Prostate gland (tissue), 2 donors: ENCODE data around the gene RELT. TPM values are rescaled to one million over a fixed set of nuclear protein-coding genes. Genes with fewer than 3 reads are reported as not detected.

Source experiments
- DNase-seq: peaks from one replicate; pipeline ENCODE4 v3.0.0-alpha.2; 2019; ENCODE audit warnings: low spot score
- H3K27ac ChIP-seq, 2 donors: fragments of 200-600 bp; sonication (generic); 2 replicates each; pipeline ENCODE4 v1.5.1; 2017 to 2019
- H3K27me3 ChIP-seq: fragments of 200-600 bp; sonication (generic); replicated peaks from 2 replicates; pipeline ENCODE4 v1.5.1; 2019; ENCODE audit not compliant: insufficient read depth
- H3K36me3 ChIP-seq, 2 donors: fragments of 200-600 bp; sonication (generic); 1 replicate in 1 of 2; 2 replicates in 1 of 2; pipeline versions ENCODE4 v1.5.1 to v1.8.1; 2017 to 2019
- H3K4me1 ChIP-seq: fragments of 200-600 bp; sonication (generic); replicated peaks from 2 replicates; pipeline ENCODE4 v1.5.1; 2019
- H3K4me3 ChIP-seq, 2 donors: fragments of 200-600 bp; sonication (generic); 2 replicates each; pipeline ENCODE4 v1.5.1; 2017 to 2019
- H3K9me3 ChIP-seq: fragments of 200-600 bp; sonication (generic); 2 replicates; pipeline ENCODE4 v1.5.1; 2017
- POLR2A ChIP-seq: fragments of 450-650 bp; IDR thresholded peaks from one replicate; pipeline ENCODE4 v1.6.1; 2016; ENCODE audit warnings: antibody characterized with exemption, mild to moderate bottlenecking
- POLR2AphosphoS5 ChIP-seq: sonication (generic); formaldehyde crosslinking; IDR thresholded peaks from one replicate; pipeline ENCODE4 v1.6.1; 2017; ENCODE audit warnings: antibody characterized with exemption
- WGBS: methylation state at CpG from one replicate; pipeline ENCODE4 v1.1.5; 2018; 5-methylcytosine and 5-hydroxymethylcytosine counted together
- intact Hi-C: fragments of 100-400 bp; cut with DNase I; formaldehyde crosslinking; loops from one replicate; pipeline ENCODE4 v1.14.2; 2022
- total RNA-seq, 2 donors: library from RNA; depleted of rRNA; stranded (reverse); fragments of >200 nt; gene quantifications; one replicate each; pipeline ENCODE4 v1.1.0, GENCODE V29; 2016
- TF ChIP-seq, protein P1 (sequence below), 4 experiments: fragments of 200-600 bp in 2 of 4; fragments of 450-650 bp in 2 of 4; sonication (generic) in 2 of 4; IDR thresholded peaks; 1 replicate in 3 of 4; 2 replicates in 1 of 4; pipeline ENCODE4 v1.5.1; 2016 to 2019; ENCODE audit warnings: antibody characterized with exemption in 4 of 4, mild to moderate bottlenecking in 2 of 4, moderate library complexity in 2 of 4

Gene RELT
- total RNA-seq, 2 donors from 2014 or later, result 0.96 to 10.3 TPM

DNA sequence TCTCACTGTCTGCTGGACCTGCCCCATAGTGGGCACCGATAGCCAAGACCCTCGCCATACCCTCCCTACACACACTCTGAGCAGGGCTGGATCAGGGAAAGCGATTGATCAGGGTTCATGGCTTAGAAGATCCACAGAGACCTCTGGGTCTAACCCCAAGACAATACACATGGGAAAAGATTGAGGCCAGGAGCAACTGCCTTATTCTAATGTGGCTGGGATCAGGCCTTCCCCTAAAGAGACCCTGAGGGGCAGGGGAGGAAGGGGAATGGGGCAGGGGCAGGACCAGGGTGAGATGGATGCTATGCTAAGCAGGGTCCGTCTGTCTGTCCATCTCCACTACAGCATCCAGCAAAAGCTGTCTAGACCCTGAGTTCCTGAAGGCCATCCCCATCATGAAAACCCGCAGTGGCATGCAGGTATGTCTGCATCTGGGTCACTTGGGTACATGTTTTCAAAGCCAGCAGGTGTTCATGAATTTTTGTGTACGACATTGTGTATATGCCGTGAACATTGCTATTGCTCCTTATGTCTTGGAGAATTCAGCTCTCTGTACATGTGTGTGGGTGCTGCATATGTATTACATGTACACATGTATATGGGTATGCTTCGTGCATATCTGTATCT lies 15.3 kb upstream of the RELT start:
- TF ChIP-seq, protein P1, sequence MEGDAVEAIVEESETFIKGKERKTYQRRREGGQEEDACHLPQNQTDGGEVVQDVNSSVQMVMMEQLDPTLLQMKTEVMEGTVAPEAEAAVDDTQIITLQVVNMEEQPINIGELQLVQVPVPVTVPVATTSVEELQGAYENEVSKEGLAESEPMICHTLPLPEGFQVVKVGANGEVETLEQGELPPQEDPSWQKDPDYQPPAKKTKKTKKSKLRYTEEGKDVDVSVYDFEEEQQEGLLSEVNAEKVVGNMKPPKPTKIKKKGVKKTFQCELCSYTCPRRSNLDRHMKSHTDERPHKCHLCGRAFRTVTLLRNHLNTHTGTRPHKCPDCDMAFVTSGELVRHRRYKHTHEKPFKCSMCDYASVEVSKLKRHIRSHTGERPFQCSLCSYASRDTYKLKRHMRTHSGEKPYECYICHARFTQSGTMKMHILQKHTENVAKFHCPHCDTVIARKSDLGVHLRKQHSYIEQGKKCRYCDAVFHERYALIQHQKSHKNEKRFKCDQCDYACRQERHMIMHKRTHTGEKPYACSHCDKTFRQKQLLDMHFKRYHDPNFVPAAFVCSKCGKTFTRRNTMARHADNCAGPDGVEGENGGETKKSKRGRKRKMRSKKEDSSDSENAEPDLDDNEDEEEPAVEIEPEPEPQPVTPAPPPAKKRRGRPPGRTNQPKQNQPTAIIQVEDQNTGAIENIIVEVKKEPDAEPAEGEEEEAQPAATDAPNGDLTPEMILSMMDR (IDR thresholded peaks at IDR 0.05), result no peak
- TF ChIP-seq POLR2AphosphoS5 (no peak), POLR2A (no peak)
- intact Hi-C loops, result no loop called here
- DNase-seq, result no peak
- Histone ChIP-seq H3K27ac (no peak overlapping the region), H3K4me3 (no peak overlapping the region), H3K36me3 (peaks cover 24 to 34% of the 10 kb centered on the region in 2 donors), H3K27me3 (no peaks in the 10 kb centered on the region), H3K9me3 (no peaks in the 10 kb centered on the region), H3K4me1 (no peaks in the 10 kb centered on the region)
- 93% methylated on average over 8 of the region's 8 CpGs for whole genome bisulfite sequencing

DNA sequence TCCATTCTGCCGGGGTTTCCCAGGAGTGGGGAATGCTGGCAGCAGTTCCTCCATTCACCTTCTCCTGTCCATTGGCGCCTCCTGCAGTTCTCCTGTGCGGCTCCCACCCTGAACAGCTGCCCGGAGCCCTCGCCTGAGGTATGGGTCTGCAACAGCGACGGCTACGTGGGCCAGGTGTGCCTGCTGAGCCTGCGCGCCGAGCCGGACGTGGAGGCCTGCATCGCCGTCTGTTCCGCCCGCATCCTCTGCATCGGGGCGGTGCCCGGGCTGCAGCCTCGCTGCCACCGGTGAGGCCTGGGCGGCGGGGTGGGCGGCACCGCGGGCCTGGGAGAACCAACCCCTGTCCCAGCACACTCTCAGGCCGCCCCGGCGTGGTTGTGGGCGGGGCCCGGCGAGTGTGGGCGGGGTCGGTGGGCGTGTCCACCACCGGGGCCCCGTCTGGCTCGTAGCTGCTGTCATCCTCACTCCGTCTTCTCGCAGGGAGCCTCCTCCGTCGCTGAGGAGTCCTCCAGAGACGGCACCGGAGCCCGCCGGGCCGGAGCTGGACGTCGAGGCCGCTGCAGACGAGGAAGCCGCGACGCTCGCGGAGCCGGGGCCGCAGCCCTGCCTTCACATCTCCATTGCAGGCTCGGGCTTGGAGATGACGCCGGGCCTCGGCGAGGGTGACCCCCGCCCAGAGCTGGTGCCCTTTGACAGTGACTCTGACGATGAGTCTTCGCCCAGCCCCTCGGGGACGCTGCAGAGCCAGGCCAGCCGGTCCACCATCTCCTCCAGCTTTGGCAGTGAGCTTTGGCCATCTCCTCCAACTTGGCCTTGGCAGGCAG lies 14.0 kb upstream of the RELT start:
- 80% methylated on average over 49 of the region's 70 CpGs for WGBS
- no peak for DNase-seq
- Histone ChIP-seq H3K4me1 (no peaks in the 10 kb centered on the region), H3K36me3 (peaks cover 22 to 24% of the 10 kb centered on the region in 2 donors), H3K27ac (no peak overlapping the region), H3K4me3 (no peak overlapping the region), H3K27me3 (no peaks in the 10 kb centered on the region), H3K9me3 (no peaks in the 10 kb centered on the region)
- intact Hi-C loops, result no loop called here
- TF ChIP-seq POLR2AphosphoS5 (no peak), POLR2A (no peak)
- TF ChIP-seq, protein P1 (IDR thresholded peaks at IDR 0.05), result no peak

DNA sequence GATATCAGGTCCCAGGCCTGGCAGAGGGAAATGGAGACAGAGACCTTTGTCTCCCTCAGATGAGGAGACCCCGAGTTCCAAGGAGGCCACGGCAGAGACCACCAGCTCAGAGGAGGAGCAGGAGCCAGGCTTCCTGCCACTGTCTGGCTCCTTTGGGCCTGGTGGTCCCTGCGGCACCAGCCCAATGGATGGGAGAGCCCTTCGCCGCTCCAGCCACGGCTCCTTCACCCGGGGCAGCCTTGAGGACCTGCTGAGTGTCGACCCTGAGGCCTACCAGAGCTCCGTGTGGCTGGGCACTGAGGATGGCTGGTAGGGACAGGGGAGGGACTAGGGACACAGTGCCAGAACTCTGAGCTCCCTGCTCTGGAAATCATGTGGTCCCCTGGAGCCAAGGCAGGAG lies 13.1 kb upstream of the RELT start:
- WGBS, result 82% methylated on average over 9 of the region's 9 CpGs
- Histone ChIP-seq H3K27ac (no peak overlapping the region), H3K4me3 (no peak overlapping the region), H3K9me3 (no peaks in the 10 kb centered on the region), H3K36me3 (peaks cover 22 to 24% of the 10 kb centered on the region in 2 donors), H3K4me1 (no peaks in the 10 kb centered on the region), H3K27me3 (no peaks in the 10 kb centered on the region)
- TF ChIP-seq, protein P1 (IDR thresholded peaks at IDR 0.05), result no peak
- TF ChIP-seq POLR2A (no peak), POLR2AphosphoS5 (no peak)
- intact Hi-C loops, result no loop called here
- DNase-seq, result no peak

DNA sequence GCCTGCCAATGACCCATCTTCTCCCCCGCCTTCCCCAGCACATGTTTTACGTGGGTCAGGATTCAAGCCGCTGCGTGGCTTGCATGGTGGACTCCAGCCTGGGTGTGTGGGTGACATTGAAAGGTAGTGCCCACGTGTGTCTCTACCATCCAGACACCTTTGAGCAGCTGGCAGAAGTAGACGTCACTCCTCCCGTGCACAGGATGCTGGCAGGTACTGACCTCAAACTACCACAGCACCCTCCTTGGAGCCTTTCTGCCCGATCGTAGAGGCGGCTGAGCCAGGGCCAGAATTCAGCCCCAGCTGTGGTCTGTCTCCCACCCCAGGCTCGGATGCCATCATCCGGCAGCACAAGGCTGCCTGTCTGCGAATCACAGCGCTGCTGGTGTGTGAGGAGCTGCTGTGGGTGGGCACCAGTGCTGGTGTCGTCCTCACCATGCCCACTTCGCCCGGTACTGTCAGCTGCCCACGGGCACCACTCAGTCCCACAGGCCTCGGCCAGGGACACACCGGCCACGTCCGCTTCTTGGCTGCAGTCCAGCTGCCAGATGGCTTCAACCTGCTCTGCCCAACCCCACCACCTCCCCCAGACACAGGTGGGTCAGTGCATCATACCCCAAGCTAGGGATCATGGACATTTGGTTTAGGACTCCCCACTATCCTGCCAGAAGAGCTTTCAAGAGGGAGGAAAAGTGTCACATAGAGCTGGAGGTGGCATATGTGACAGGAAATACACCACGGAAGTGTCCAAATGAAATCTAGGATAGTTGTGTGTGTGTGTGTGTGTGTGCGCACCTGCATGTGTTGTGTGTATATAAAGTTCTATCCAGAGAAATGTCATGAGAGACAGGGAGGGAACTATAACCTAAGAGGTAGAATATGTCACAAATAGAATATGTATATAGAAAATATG lies 10.6 kb upstream of the RELT start:
- DNase-seq, result no peak
- Histone ChIP-seq H3K9me3 (no peaks in the 10 kb centered on the region), H3K27ac (no peak overlapping the region), H3K4me3 (no peak overlapping the region), H3K27me3 (no peaks in the 10 kb centered on the region), H3K4me1 (no peaks in the 10 kb centered on the region), H3K36me3 (peaks cover 19 to 22% of the 10 kb centered on the region in 2 donors)
- TF ChIP-seq, protein P1 (IDR thresholded peaks at IDR 0.05), result no peak
- TF ChIP-seq POLR2AphosphoS5 (no peak), POLR2A (no peak)
- intact Hi-C loops, result no loop called here
- WGBS, result 77% methylated on average over 24 of the region's 24 CpGs
